Parathyroid adenoma (tissue), 2 donors: ENCODE results near the gene UBE2D4.

Experiments used
- H2AFZ ChIP-seq: fragments of 300-600 bp; sonication (generic); one replicate; pipeline ENCODE4 v1.7.0; 2017; ENCODE audit warnings: antibody characterized with exemption, mild to moderate bottlenecking
- H3K27ac ChIP-seq: fragments of 300-600 bp; sonication (generic); one replicate; pipeline ENCODE4 v1.7.0; 2017
- H3K27me3 ChIP-seq: fragments of 300-600 bp; sonication (generic); one replicate; pipeline ENCODE4 v1.7.0; 2017; ENCODE audit warnings: low read length; ENCODE audit not compliant: control insufficient read depth, insufficient read depth
- H3K36me3 ChIP-seq: fragments of 300-600 bp; sonication (generic); one replicate; pipeline ENCODE4 v1.7.0; 2017; ENCODE audit warnings: low read length; ENCODE audit not compliant: control insufficient read depth, insufficient read depth
- H3K4me1 ChIP-seq: fragments of 300-600 bp; sonication (generic); one replicate; pipeline ENCODE4 v1.7.0; 2017; ENCODE audit warnings: control low read depth
- H3K4me2 ChIP-seq: fragments of 300-600 bp; sonication (generic); one replicate; pipeline ENCODE4 v1.7.0; 2017; ENCODE audit warnings: low read length
- H3K4me3 ChIP-seq: fragments of 300-600 bp; sonication (generic); one replicate; pipeline ENCODE4 v1.7.0; 2017; ENCODE audit warnings: low read depth, low read length
- H3K79me2 ChIP-seq: fragments of 300-600 bp; sonication (generic); one replicate; pipeline ENCODE4 v1.7.0; 2017; ENCODE audit warnings: control low read depth
- H3K9ac ChIP-seq: fragments of 300-600 bp; sonication (generic); one replicate; pipeline ENCODE4 v1.7.0; 2017; ENCODE audit warnings: mild to moderate bottlenecking
- H3K9me3 ChIP-seq: fragments of 300-600 bp; sonication (generic); one replicate; pipeline ENCODE4 v1.7.0; 2017; ENCODE audit warnings: low read length; ENCODE audit not compliant: control insufficient read depth
- TF ChIP-seq, protein P1 (sequence below): fragments of 300-600 bp; sonication (generic); IDR thresholded peaks from one replicate; pipeline ENCODE4 v1.7.0; 2017; ENCODE audit warnings: antibody characterized with exemption, mild to moderate bottlenecking
- donor health status: primary hyperparathyroidism.

The UBE2D4 gene

DNA sequence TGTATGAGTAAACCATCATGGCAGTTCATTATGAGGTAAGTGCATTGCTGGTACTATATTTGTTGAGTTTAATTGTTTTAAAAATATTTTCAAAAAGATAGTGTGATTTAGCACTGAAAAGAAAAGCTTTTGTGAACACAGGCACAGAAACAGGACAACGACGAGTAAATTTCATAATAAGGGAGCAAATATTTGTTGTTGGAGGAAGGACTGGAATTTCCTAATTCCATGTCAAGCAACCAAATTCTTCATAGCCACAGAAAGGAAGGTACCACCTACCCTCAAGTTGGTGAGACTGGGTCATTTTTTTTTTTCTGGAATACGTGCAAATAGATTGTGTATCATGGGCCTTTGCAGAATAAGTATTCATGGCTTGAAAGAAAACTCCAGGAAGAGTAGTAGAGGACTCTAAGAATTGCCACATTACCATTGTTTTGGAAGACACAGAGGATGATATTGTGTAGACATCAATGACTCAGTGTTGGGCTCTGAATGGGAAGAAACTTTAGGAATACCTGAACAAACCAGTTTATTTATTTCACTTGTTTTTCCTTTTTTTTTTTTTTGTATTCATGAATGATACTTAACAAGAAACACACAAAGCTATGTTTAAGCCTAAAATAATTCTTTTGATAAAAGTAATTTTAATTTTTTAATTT lies 7.8 kb downstream of the UBE2D4 start:
- Histone ChIP-seq H3K4me2 (no peak overlapping the region), H3K79me2 (no peaks in the 10 kb centered on the region), H3K27me3 (no peaks in the 10 kb centered on the region), H3K27ac (no peak overlapping the region), H3K4me1 (no peaks in the 10 kb centered on the region), H3K36me3 (no peaks in the 10 kb centered on the region), H3K4me3 (no peak overlapping the region), H3K9me3 (no peaks in the 10 kb centered on the region), H3K9ac (no peak overlapping the region), H2AFZ (no peak overlapping the region)
- TF ChIP-seq, protein P1, sequence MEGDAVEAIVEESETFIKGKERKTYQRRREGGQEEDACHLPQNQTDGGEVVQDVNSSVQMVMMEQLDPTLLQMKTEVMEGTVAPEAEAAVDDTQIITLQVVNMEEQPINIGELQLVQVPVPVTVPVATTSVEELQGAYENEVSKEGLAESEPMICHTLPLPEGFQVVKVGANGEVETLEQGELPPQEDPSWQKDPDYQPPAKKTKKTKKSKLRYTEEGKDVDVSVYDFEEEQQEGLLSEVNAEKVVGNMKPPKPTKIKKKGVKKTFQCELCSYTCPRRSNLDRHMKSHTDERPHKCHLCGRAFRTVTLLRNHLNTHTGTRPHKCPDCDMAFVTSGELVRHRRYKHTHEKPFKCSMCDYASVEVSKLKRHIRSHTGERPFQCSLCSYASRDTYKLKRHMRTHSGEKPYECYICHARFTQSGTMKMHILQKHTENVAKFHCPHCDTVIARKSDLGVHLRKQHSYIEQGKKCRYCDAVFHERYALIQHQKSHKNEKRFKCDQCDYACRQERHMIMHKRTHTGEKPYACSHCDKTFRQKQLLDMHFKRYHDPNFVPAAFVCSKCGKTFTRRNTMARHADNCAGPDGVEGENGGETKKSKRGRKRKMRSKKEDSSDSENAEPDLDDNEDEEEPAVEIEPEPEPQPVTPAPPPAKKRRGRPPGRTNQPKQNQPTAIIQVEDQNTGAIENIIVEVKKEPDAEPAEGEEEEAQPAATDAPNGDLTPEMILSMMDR = no peak

DNA sequence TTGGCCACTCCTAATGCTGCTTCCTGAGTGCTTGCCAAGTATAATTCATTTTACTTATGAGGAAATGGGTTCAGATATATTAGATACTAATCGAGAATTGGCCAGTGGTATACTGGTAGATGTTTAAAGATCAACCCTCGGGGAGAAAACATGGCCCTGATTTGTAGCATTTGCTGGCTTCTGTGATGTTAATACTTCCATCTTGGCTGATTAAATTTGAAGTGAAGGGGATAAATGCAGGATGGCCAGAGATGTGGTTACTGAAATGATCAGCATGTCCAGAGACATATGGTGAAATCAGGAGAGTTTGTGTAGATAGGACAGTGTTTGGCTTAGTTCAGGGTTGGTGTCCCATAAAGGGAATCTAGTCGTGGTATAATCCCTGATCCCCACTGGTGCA lies 11.2 kb downstream of the UBE2D4 start:
- Histone ChIP-seq H3K27ac (no peak overlapping the region), H3K9ac (no peak overlapping the region), H3K9me3 (no peaks in the 10 kb centered on the region), H3K27me3 (no peaks in the 10 kb centered on the region), H2AFZ (no peak overlapping the region), H3K4me3 (no peak overlapping the region), H3K4me2 (no peak overlapping the region), H3K4me1 (no peaks in the 10 kb centered on the region), H3K36me3 (no peaks in the 10 kb centered on the region), H3K79me2 (no peaks in the 10 kb centered on the region)
- TF ChIP-seq, protein P1 = no peak

DNA sequence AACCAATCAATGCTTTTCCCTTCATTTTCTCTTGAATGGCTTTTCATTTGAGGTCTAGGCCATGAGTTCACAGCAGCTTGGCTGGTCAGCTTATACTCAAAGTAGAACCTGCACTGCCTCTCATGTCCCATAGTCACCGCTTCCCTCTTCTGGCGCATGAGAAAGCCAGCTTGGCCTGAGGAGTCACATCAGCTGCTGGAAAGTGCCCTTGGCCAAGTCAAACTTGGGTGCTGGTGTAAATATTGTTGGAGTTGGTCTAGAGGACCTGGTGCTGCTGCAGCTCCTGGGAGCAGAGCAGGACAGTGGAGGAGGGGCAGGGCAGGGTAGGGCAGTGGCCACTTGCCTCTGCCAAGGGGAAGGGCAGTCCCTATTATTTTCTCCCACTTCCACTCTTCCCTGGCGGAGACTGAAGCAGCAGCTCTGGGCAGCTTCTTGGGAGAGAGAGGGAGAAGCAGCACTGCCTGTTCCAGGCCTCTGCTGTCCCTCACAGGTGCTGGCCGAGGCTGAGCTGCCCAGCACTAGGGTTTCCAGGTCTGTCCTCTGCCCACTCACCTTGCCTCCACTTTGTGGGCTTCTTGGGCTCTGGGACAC lies 12.8 kb downstream of the UBE2D4 start:
- TF ChIP-seq, protein P1 = no peak
- H3K36me3 ChIP-seq = no peaks in the 10 kb centered on the region
- no peak overlapping the region for H3K9ac ChIP-seq
- no peaks in the 10 kb centered on the region for H3K27me3 ChIP-seq
- no peak overlapping the region for H3K4me2 ChIP-seq
- H3K27ac ChIP-seq = no peak overlapping the region
- H3K79me2 ChIP-seq = no peaks in the 10 kb centered on the region
- H3K4me3 ChIP-seq = no peak overlapping the region
- H3K9me3 ChIP-seq = no peaks in the 10 kb centered on the region
- no peak overlapping the region for H2AFZ ChIP-seq
- H3K4me1 ChIP-seq = no peaks in the 10 kb centered on the region

- Histone ChIP-seq H3K36me3 (no peaks in the 10 kb centered on the region), H3K27me3 (no peaks in the 10 kb centered on the region), H3K79me2 (no peaks in the 10 kb centered on the region), H2AFZ (no peak overlapping the region), H3K4me1 (no peaks in the 10 kb centered on the region), H3K4me3 (no peak overlapping the region), H3K9me3 (no peaks in the 10 kb centered on the region), H3K4me2 (no peak overlapping the region), H3K27ac (no peak overlapping the region), H3K9ac (no peak overlapping the region)
- TF ChIP-seq, protein P1 = no peak
These were observed 16.0 kb downstream of the UBE2D4 start for GRCh38 chr7:43942250-43942649.

GRCh38 chr7:43942997-43943396 lies 16.8 kb downstream of the UBE2D4 start:
- no peaks in the 10 kb centered on the region for H3K36me3 ChIP-seq
- no peaks in the 10 kb centered on the region for H3K9me3 ChIP-seq
- no peak overlapping the region for H3K4me3 ChIP-seq
- no peak overlapping the region for H3K9ac ChIP-seq
- H3K4me2 ChIP-seq = no peak overlapping the region
- no peaks in the 10 kb centered on the region for H3K4me1 ChIP-seq
- H3K27ac ChIP-seq = no peak overlapping the region
- H3K27me3 ChIP-seq = no peaks in the 10 kb centered on the region
- TF ChIP-seq, protein P1 = no peak
- no peak overlapping the region for H2AFZ ChIP-seq
- H3K79me2 ChIP-seq = no peaks in the 10 kb centered on the region
